ENCODE data around the gene MIEN1. TPM values are rescaled to one million over a fixed set of nuclear protein-coding genes. Genes with fewer than 3 reads are reported as not detected.
A peak's percentile ranks its signal among the peaks of the same experiment; 100 is the strongest.

MIEN1 gene
- total RNA-seq, 1 donor: 14.8 TPM

- H3K36me3 ChIP-seq (ENCODE audit: insufficient read depth, low read length): no peaks in the 10 kb centered on the region
- peak; percentile 90 for DNase-seq (ENCODE audit: insufficient read length, low spot score, missing footprints)
Measured at GRCh38 chr17:39737760-39738567, 7.6 kb upstream of the MIEN1 start, which contains the start of gene GRB7. Gene GRB7, plus strand, starts transcription at chr17:39737938. Its CDS starts 4,364 bp downstream, at chr17:39742302.

DNA sequence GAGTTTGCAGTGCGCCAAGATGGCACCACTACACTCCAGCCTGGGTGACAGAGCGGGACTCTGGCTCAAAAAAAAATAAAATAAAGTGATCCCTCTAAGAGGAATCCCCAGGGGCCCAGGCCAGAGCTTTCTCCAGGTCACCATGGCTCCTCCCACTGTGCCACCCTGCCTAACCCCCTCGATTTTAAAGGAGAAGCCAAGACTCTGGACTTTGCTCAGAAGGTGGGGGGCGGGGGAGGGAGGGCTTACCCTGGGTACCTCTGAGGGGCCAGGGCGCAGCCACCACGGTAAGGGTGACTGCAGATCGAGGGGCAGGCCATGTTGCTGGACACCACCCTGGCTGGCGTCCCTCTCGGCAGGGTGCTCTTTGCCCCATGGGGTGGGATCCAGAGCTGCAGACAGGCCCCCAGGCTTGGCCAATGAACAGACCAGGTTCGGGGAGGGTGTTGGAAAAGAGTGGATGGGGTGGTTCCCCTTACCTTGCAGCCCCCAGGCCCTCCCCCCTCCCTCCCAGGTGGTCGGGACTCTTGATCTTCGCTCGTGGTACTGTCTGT lies 7.0 kb upstream of the MIEN1 start:
- Histone ChIP-seq H4K20me1 (ENCODE audit: insufficient read depth, low read length) (no peaks in the 10 kb centered on the region), H3K27me3 (ENCODE audit: insufficient read depth, low read length) (peaks cover 14% of the 10 kb centered on the region), H2AFZ (ENCODE audit: low read length) (no peak overlapping the region), H3K4me1 (ENCODE audit: insufficient read depth, low read length) (peaks cover 19% of the 10 kb centered on the region), H3K9me3 (ENCODE audit: low read depth, low read length) (no peaks in the 10 kb centered on the region), H3K4me2 (ENCODE audit: insufficient read depth, low read length) (no peak overlapping the region), H3K4me3 (ENCODE audit: insufficient read depth, low read length) (no peak overlapping the region), H3K79me2 (ENCODE audit: insufficient read depth, low read length) (no peaks in the 10 kb centered on the region), H3K36me3 (ENCODE audit: insufficient read depth, low read length) (no peaks in the 10 kb centered on the region), H3K27ac (ENCODE audit: low read depth, low read length) (no peak overlapping the region)
- TF ChIP-seq CTCF (IDR thresholded peaks at IDR 0.05; ENCODE audit: extremely low read depth, low read depth, low read length): no peak
- peak; percentile 35 for DNase-seq (ENCODE audit: insufficient read length, low spot score, missing footprints)

More at GRCh38 chr17:39737760-39738567, 7.6 kb upstream of the MIEN1 start, which contains the start of gene GRB7:
- Histone ChIP-seq H3K4me3 (ENCODE audit: insufficient read depth, low read length) (peak within 1 kb of the TSS; percentile 55), H3K79me2 (ENCODE audit: insufficient read depth, low read length) (no peaks in the 10 kb centered on the region), H3K9me3 (ENCODE audit: low read depth, low read length) (no peaks in the 10 kb centered on the region), H3K27ac (ENCODE audit: low read depth, low read length) (no peak within 1 kb of the TSS), H2AFZ (ENCODE audit: low read length) (peak within 1 kb of the TSS; percentile 63), H3K4me2 (ENCODE audit: insufficient read depth, low read length) (peak within 1 kb of the TSS; percentile 69), H3K27me3 (ENCODE audit: insufficient read depth, low read length) (peaks cover 18% of the 10 kb centered on the region), H4K20me1 (ENCODE audit: insufficient read depth, low read length) (no peaks in the 10 kb centered on the region), H3K4me1 (ENCODE audit: insufficient read depth, low read length) (peaks cover 19% of the 10 kb centered on the region)
- TF ChIP-seq CTCF (IDR thresholded peaks at IDR 0.05; ENCODE audit: extremely low read depth, low read depth, low read length): no peak

- peaks cover 14% of the 10 kb centered on the region for H3K27me3 ChIP-seq (ENCODE audit: insufficient read depth, low read length)
- H3K79me2 ChIP-seq (ENCODE audit: insufficient read depth, low read length): no peaks in the 10 kb centered on the region
- H3K9me3 ChIP-seq (ENCODE audit: low read depth, low read length): no peaks in the 10 kb centered on the region
- no peak overlapping the region for H3K4me3 ChIP-seq (ENCODE audit: insufficient read depth, low read length)
- H2AFZ ChIP-seq (ENCODE audit: low read length): no peak overlapping the region
- no peaks in the 10 kb centered on the region for H3K36me3 ChIP-seq (ENCODE audit: insufficient read depth, low read length)
- peak; percentile 76 for DNase-seq (ENCODE audit: insufficient read length, low spot score, missing footprints)
- H3K4me1 ChIP-seq (ENCODE audit: insufficient read depth, low read length): peaks cover 19% of the 10 kb centered on the region
- H4K20me1 ChIP-seq (ENCODE audit: insufficient read depth, low read length): no peaks in the 10 kb centered on the region
- no peak overlapping the region for H3K4me2 ChIP-seq (ENCODE audit: insufficient read depth, low read length)
- no peak overlapping the region for H3K27ac ChIP-seq (ENCODE audit: low read depth, low read length)
- no peak for TF ChIP-seq CTCF (IDR thresholded peaks at IDR 0.05; ENCODE audit: extremely low read depth, low read depth, low read length)
Measured at GRCh38 chr17:39736319-39737165, 6.2 kb upstream of the MIEN1 start.

Data from osteoblast (primary cell).